ENCODE results near the gene HEXIM2. TPM values are rescaled to one million over a fixed set of nuclear protein-coding genes. Genes with fewer than 3 reads are reported as not detected.

Gene HEXIM2
- total and polyA plus RNA-seq, 2 of the 13 experiments (the other 11 are each of a cell fraction or from before 2014, with no cell fraction given) = 27.1 to 32.4 TPM

GRCh38 chr17:45127548-45128300 lies 34.0 kb upstream of the HEXIM2 start (continued):
- peak; percentile 77; the same call in 1 of the 2 replicates for TF ChIP-seq RXRB (CRISPR knock-in tag; IDR thresholded peaks at IDR 0.05; ENCODE audit: borderline replicate concordance)
- no peak for TF ChIP-seq JARID2 (CRISPR knock-in tag; IDR thresholded peaks at IDR 0.05; ENCODE audit: insufficient replicate concordance)
- TF ChIP-seq, protein P1, sequence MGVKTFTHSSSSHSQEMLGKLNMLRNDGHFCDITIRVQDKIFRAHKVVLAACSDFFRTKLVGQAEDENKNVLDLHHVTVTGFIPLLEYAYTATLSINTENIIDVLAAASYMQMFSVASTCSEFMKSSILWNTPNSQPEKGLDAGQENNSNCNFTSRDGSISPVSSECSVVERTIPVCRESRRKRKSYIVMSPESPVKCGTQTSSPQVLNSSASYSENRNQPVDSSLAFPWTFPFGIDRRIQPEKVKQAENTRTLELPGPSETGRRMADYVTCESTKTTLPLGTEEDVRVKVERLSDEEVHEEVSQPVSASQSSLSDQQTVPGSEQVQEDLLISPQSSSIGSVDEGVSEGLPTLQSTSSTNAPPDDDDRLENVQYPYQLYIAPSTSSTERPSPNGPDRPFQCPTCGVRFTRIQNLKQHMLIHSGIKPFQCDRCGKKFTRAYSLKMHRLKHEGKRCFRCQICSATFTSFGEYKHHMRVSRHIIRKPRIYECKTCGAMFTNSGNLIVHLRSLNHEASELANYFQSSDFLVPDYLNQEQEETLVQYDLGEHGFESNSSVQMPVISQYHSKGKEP (CRISPR knock-in tag; IDR thresholded peaks at IDR 0.05) = no peak
- TF ChIP-seq ZNF776 (CRISPR knock-in tag; IDR thresholded peaks at IDR 0.05) = no peak
- TF ChIP-seq ATRX (CRISPR knock-in tag; IDR thresholded peaks at IDR 0.05; ENCODE audit: borderline replicate concordance) = no peak
- 0 out of 2 replicates have a peak, but pooled peaks have one; percentile 18 for TF ChIP-seq ZSCAN25 (CRISPR knock-in tag; IDR thresholded peaks at IDR 0.05)
- TF ChIP-seq RARA (CRISPR knock-in tag; IDR thresholded peaks at IDR 0.05) = peak; percentile 69
- TF ChIP-seq, protein P2, sequence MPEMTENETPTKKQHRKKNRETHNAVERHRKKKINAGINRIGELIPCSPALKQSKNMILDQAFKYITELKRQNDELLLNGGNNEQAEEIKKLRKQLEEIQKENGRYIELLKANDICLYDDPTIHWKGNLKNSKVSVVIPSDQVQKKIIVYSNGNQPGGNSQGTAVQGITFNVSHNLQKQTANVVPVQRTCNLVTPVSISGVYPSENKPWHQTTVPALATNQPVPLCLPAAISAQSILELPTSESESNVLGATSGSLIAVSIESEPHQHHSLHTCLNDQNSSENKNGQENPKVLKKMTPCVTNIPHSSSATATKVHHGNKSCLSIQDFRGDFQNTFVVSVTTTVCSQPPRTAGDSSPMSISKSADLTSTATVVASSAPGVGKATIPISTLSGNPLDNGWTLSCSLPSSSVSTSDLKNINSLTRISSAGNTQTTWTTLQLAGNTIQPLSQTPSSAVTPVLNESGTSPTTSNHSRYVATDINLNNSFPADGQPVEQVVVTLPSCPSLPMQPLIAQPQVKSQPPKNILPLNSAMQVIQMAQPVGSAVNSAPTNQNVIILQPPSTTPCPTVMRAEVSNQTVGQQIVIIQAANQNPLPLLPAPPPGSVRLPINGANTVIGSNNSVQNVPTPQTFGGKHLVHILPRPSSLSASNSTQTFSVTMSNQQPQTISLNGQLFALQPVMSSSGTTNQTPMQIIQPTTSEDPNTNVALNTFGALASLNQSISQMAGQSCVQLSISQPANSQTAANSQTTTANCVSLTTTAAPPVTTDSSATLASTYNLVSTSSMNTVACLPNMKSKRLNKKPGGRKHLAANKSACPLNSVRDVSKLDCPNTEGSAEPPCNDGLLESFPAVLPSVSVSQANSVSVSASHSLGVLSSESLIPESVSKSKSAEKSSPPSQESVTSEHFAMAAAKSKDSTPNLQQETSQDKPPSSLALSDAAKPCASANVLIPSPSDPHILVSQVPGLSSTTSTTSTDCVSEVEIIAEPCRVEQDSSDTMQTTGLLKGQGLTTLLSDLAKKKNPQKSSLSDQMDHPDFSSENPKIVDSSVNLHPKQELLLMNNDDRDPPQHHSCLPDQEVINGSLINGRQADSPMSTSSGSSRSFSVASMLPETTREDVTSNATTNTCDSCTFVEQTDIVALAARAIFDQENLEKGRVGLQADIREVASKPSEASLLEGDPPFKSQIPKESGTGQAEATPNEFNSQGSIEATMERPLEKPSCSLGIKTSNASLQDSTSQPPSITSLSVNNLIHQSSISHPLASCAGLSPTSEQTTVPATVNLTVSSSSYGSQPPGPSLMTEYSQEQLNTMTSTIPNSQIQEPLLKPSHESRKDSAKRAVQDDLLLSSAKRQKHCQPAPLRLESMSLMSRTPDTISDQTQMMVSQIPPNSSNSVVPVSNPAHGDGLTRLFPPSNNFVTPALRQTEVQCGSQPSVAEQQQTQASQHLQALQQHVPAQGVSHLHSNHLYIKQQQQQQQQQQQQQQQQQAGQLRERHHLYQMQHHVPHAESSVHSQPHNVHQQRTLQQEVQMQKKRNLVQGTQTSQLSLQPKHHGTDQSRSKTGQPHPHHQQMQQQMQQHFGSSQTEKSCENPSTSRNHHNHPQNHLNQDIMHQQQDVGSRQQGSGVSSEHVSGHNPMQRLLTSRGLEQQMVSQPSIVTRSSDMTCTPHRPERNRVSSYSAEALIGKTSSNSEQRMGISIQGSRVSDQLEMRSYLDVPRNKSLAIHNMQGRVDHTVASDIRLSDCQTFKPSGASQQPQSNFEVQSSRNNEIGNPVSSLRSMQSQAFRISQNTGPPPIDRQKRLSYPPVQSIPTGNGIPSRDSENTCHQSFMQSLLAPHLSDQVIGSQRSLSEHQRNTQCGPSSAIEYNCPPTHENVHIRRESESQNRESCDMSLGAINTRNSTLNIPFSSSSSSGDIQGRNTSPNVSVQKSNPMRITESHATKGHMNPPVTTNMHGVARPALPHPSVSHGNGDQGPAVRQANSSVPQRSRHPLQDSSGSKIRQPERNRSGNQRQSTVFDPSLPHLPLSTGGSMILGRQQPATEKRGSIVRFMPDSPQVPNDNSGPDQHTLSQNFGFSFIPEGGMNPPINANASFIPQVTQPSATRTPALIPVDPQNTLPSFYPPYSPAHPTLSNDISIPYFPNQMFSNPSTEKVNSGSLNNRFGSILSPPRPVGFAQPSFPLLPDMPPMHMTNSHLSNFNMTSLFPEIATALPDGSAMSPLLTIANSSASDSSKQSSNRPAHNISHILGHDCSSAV (CRISPR knock-in tag; IDR thresholded peaks at IDR 0.05; ENCODE audit: borderline replicate concordance) = no peak
- TF ChIP-seq KLF11 (CRISPR knock-in tag; IDR thresholded peaks at IDR 0.05) = no peak
- peak; percentile 62 for TF ChIP-seq HDAC1 (CRISPR knock-in tag; IDR thresholded peaks at IDR 0.05)
- TF ChIP-seq MIXL1 (CRISPR knock-in tag; IDR thresholded peaks at IDR 0.05) = no peak
- no peak for TF ChIP-seq ZNF597 (CRISPR knock-in tag; IDR thresholded peaks at IDR 0.05)
- peak; percentile 54; the same call in 1 of the 2 replicates for TF ChIP-seq ZFP37 (CRISPR knock-in tag; IDR thresholded peaks at IDR 0.05; ENCODE audit: borderline replicate concordance)
- TF ChIP-seq GPN1 (CRISPR knock-in tag; IDR thresholded peaks at IDR 0.05; ENCODE audit: borderline replicate concordance) = no peak
- no peak for TF ChIP-seq ZNF335 (CRISPR knock-in tag; IDR thresholded peaks at IDR 0.05)
- TF ChIP-seq ZNF253 (CRISPR knock-in tag; IDR thresholded peaks at IDR 0.05; ENCODE audit: borderline replicate concordance) = peak; percentile 18; the same call in 1 of the 2 replicates
- TF ChIP-seq ELF3 (CRISPR knock-in tag; IDR thresholded peaks at IDR 0.05) = peak; percentile 59; the same call in 1 of the 2 replicates
- no peak; the same call in 1 of the 2 replicates for TF ChIP-seq ZNF124 (CRISPR knock-in tag; IDR thresholded peaks at IDR 0.05)
- TF ChIP-seq GTF2F1 (IDR thresholded peaks at IDR 0.05; ENCODE audit: low read length) = no peak
